CD4-positive, alpha-beta T cell (primary cell): ENCODE results near the gene FAM120B. TPM values are rescaled to one million over a fixed set of nuclear protein-coding genes. Genes with fewer than 3 reads are reported as not detected.

Experiments used
- ATAC-seq: fragments of 200-7000 bp; cut with Tn5 transposase; one replicate; pipeline ENCODE4 v1.10.0; 2022; ENCODE audit warnings: mild to moderate bottlenecking; ENCODE audit not compliant: poor library complexity
- CTCF ChIA-PET: fragments of 350-600 bp; sonication (Branson Sonifier 250); formaldehyde crosslinking; loops from one replicate; lab custom pipeline; 2021; ENCODE audit warnings: antibody characterized with exemption, inconsistent platforms; lab: Charles Lee
- POLR2A ChIA-PET: fragments of 350-600 bp; sonication (Branson Sonifier 250); formaldehyde crosslinking; loops from one replicate; lab custom pipeline; 2021; ENCODE audit warnings: antibody characterized with exemption, inconsistent platforms; lab: Charles Lee
- DNase-seq, 14 experiments: peaks; one replicate each; pipeline ENCODE4 v3.0.0-alpha.2; 2013 to 2020; ENCODE audit warnings: mixed read lengths in 2 of 14
- H3K27ac ChIP-seq, 2 donors: one replicate each; pipeline versions ENCODE4 v1.5.1 to v1.7.0; 2013; ENCODE audit warnings: low read length in 2 of 2, low read depth in 1 of 2, mild to moderate bottlenecking in 1 of 2
- H3K27me3 ChIP-seq, 2 experiments: 1 replicate in 1 of 2; 2 replicates in 1 of 2; pipeline versions ENCODE4 v1.6.1 to v1.7.0; 2013; ENCODE audit warnings: low read length in 2 of 2, control low read depth in 1 of 2, mild to moderate bottlenecking in 1 of 2, moderate library complexity in 1 of 2; ENCODE audit not compliant: insufficient read depth in 2 of 2, control insufficient read depth in 1 of 2
- H3K36me3 ChIP-seq: one replicate; pipeline ENCODE4 v1.6.1; 2013; ENCODE audit warnings: low read length, control low read depth; ENCODE audit not compliant: insufficient read depth
- H3K4me1 ChIP-seq: one replicate; pipeline ENCODE4 v1.6.1; 2013; ENCODE audit warnings: low read length, control low read depth; ENCODE audit not compliant: insufficient read depth
- H3K4me3 ChIP-seq: one replicate; pipeline ENCODE4 v1.5.1; 2013; ENCODE audit warnings: mild to moderate bottlenecking, low read length, moderate library complexity
- H3K9me3 ChIP-seq, 2 experiments: 1 replicate in 1 of 2; 2 replicates in 1 of 2; pipeline versions ENCODE4 v1.6.1 to v1.7.0; 2013; ENCODE audit warnings: low read length in 2 of 2, mild to moderate bottlenecking in 2 of 2, control low read depth in 1 of 2, moderate library complexity in 1 of 2; ENCODE audit not compliant: control insufficient read depth in 1 of 2, insufficient read depth in 1 of 2
- H3K27ac Mint-ChIP-seq: one replicate; pipeline ENCODE4 v1.8.0; 2020; ENCODE audit warnings: mixed read lengths
- H3K27me3 Mint-ChIP-seq: one replicate; pipeline ENCODE4 v1.8.0; 2021; ENCODE audit warnings: mixed read lengths
- H3K36me3 Mint-ChIP-seq: one replicate; pipeline ENCODE4 v1.8.0; 2021; ENCODE audit warnings: low read depth, mixed read lengths
- H3K4me1 Mint-ChIP-seq: one replicate; pipeline ENCODE4 v1.8.0; 2021; ENCODE audit warnings: low read depth, mixed read lengths
- H3K4me3 Mint-ChIP-seq: one replicate; pipeline ENCODE4 v1.8.0; 2020; ENCODE audit warnings: mild to moderate bottlenecking, mixed read lengths
- H3K9me3 Mint-ChIP-seq: one replicate; pipeline ENCODE4 v1.8.0; 2020; ENCODE audit warnings: mixed read lengths
- intact Hi-C, 2 experiments: fragments of 100-400 bp; cut with DNase I in 1 of 2; cut with micrococcal nuclease in 1 of 2; formaldehyde crosslinking; loops; one replicate each; pipeline versions ENCODE4 v1.15.1 to v1.9.0; 2023 to 2025; cut with DNase I, micrococcal nuclease
- total RNA-seq, 174 experiments: library from RNA in 2 of 174; stranded (reverse) in 2 of 174; gene quantifications; one replicate each; pipeline ENCODE4 v1.2.3 and lab custom pipeline; 2021 to 2026
- TF ChIP-seq, protein P1 (sequence below): fragments of 200-600 bp; IDR thresholded peaks from one replicate; pipeline ENCODE4 v1.8.0; 2022; ENCODE audit warnings: antibody characterized with exemption, mild to moderate bottlenecking

The FAM120B gene
- total RNA-seq, 2 experiments from 2014 or later, result 24.1 to 26.7 TPM

DNA sequence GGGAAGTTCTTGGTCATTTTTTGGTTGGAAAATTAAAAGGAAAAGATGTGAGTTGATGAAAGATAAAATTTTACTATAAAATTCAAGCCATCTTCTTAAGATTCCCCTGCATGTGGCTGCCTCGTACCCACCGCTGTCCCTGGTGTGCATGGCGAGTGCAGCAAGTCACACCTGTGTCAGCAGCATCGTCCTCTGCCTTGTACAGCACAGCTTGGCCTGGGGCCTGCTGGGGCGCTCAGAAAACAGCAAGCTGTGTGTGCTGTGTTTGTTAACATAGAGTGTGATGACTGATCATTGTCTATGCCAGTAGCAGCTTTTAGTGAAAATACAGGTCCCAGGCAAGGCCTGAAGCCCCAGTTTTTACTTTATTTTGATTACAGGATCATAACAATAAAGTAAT lies 56.7 kb downstream of the FAM120B start:
- Mint-ChIP-seq H3K4me3 (no peak overlapping the region), H3K27ac (no peak overlapping the region), H3K27me3 (no peaks in the 10 kb centered on the region), H3K36me3 (peaks cover 78% of the 10 kb centered on the region), H3K9me3 (no peaks in the 10 kb centered on the region), H3K4me1 (no peaks in the 10 kb centered on the region)
- ChIA-PET CTCF (no interaction called here), POLR2A (no interaction called here)
- Histone ChIP-seq H3K27me3 (no peaks in the 10 kb centered on the region), H3K36me3 (peaks cover 65% of the 10 kb centered on the region), H3K9me3 (no peaks in the 10 kb centered on the region), H3K4me1 (no peaks in the 10 kb centered on the region), H3K4me3 (no peak overlapping the region), H3K27ac (no peak overlapping the region)
- intact Hi-C loops, result no loop called here
- TF ChIP-seq, protein P1, sequence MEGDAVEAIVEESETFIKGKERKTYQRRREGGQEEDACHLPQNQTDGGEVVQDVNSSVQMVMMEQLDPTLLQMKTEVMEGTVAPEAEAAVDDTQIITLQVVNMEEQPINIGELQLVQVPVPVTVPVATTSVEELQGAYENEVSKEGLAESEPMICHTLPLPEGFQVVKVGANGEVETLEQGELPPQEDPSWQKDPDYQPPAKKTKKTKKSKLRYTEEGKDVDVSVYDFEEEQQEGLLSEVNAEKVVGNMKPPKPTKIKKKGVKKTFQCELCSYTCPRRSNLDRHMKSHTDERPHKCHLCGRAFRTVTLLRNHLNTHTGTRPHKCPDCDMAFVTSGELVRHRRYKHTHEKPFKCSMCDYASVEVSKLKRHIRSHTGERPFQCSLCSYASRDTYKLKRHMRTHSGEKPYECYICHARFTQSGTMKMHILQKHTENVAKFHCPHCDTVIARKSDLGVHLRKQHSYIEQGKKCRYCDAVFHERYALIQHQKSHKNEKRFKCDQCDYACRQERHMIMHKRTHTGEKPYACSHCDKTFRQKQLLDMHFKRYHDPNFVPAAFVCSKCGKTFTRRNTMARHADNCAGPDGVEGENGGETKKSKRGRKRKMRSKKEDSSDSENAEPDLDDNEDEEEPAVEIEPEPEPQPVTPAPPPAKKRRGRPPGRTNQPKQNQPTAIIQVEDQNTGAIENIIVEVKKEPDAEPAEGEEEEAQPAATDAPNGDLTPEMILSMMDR, result no peak
- ATAC-seq (no peak), DNase-seq (no peak)

GRCh38 chr6:170365121-170365520 lies 58.6 kb downstream of the FAM120B start:
- Mint-ChIP-seq H3K36me3 (peaks cover 74% of the 10 kb centered on the region), H3K9me3 (no peaks in the 10 kb centered on the region), H3K27me3 (no peaks in the 10 kb centered on the region), H3K4me1 (no peaks in the 10 kb centered on the region), H3K4me3 (no peak overlapping the region), H3K27ac (peak overlapping the region; percentile 30)
- ChIA-PET POLR2A (no interaction called here), CTCF (no interaction called here)
- ATAC-seq, result no peak
- Histone ChIP-seq H3K9me3 (no peaks in the 10 kb centered on the region), H3K36me3 (peaks cover 58% of the 10 kb centered on the region), H3K4me3 (no peak overlapping the region), H3K27me3 (no peaks in the 10 kb centered on the region), H3K27ac (no peak overlapping the region), H3K4me1 (no peaks in the 10 kb centered on the region)
- no peak for DNase-seq
- intact Hi-C loops, result loop anchor here in 1 of 2 experiments (5.0 kb wide), 1 partner anchor 162 kb away; no protein-coding TSS in a partner anchor
- TF ChIP-seq, protein P1, result no peak

GRCh38 chr6:170365593-170365992 lies 59.0 kb downstream of the FAM120B start:
- Mint-ChIP-seq H3K27ac (no peak overlapping the region), H3K36me3 (peaks cover 73% of the 10 kb centered on the region), H3K9me3 (no peaks in the 10 kb centered on the region), H3K27me3 (no peaks in the 10 kb centered on the region), H3K4me1 (no peaks in the 10 kb centered on the region), H3K4me3 (no peak overlapping the region)
- CTCF ChIA-PET, result no interaction called here
- no peaks in the 10 kb centered on the region for H3K27me3 ChIP-seq
- no peak for DNase-seq
- intact Hi-C loops, result loop anchor here in 1 of 2 experiments (5.0 kb wide), 1 partner anchor 162 kb away; no protein-coding TSS in a partner anchor
- TF ChIP-seq, protein P1, result no peak
- POLR2A ChIA-PET, result no interaction called here
- H3K4me3 ChIP-seq, result no peak overlapping the region
- no peaks in the 10 kb centered on the region for H3K4me1 ChIP-seq
- ATAC-seq, result no peak
- no peak overlapping the region for H3K27ac ChIP-seq
- H3K9me3 ChIP-seq, result no peaks in the 10 kb centered on the region
- H3K36me3 ChIP-seq, result peaks cover 53% of the 10 kb centered on the region
